ENCODE measurements around the gene EPX.

- no peak for TF ChIP-seq ZBTB44 (tag by site-specific recombination; IDR thresholded peaks at IDR 0.05)
- TF ChIP-seq CTCF (tag by site-specific recombination; IDR thresholded peaks at IDR 0.05), result no peak
- TF ChIP-seq ZNF362 (tag by site-specific recombination; IDR thresholded peaks at IDR 0.05), result no peak
- TF ChIP-seq, protein P1, sequence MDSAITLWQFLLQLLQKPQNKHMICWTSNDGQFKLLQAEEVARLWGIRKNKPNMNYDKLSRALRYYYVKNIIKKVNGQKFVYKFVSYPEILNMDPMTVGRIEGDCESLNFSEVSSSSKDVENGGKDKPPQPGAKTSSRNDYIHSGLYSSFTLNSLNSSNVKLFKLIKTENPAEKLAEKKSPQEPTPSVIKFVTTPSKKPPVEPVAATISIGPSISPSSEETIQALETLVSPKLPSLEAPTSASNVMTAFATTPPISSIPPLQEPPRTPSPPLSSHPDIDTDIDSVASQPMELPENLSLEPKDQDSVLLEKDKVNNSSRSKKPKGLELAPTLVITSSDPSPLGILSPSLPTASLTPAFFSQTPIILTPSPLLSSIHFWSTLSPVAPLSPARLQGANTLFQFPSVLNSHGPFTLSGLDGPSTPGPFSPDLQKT (IDR thresholded peaks at IDR 0.05; ENCODE audit: borderline replicate concordance, low read depth, low read length), result no peak
Observed at GRCh38 chr17:58148609-58149008, 43.9 kb upstream of the EPX start.
